ENCODE data around the gene GRIP1.

GRIP1 gene

DNA sequence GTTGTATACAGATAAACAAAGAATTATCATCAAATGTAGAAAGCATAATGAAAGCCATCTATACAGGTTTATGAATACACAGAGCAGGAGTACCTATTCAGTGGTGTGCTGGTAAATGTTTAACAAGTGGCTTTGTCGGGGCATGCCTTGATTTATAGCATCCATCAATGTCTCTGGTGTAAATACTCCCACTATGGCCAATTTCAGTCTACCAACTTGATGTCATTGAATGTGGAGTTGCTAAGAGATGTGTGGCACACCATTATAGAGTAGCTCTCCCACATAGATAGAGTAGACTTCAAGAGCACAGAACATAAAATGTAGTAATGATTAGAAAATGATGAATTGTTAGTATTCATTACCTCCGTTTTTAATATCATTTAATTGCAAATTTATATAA, 9.3 kb downstream of the GRIP1 start:
- Histone ChIP-seq H3K4me3 (ENCODE audit: low read depth, low read length) (no peak overlapping the region), H3K9me3 (no peaks in the 10 kb centered on the region), H3K4me1 (no peaks in the 10 kb centered on the region), H3K36me3 (no peaks in the 10 kb centered on the region), H3K27me3 (no peaks in the 10 kb centered on the region)
- TF ChIP-seq, protein P1, sequence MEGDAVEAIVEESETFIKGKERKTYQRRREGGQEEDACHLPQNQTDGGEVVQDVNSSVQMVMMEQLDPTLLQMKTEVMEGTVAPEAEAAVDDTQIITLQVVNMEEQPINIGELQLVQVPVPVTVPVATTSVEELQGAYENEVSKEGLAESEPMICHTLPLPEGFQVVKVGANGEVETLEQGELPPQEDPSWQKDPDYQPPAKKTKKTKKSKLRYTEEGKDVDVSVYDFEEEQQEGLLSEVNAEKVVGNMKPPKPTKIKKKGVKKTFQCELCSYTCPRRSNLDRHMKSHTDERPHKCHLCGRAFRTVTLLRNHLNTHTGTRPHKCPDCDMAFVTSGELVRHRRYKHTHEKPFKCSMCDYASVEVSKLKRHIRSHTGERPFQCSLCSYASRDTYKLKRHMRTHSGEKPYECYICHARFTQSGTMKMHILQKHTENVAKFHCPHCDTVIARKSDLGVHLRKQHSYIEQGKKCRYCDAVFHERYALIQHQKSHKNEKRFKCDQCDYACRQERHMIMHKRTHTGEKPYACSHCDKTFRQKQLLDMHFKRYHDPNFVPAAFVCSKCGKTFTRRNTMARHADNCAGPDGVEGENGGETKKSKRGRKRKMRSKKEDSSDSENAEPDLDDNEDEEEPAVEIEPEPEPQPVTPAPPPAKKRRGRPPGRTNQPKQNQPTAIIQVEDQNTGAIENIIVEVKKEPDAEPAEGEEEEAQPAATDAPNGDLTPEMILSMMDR (IDR thresholded peaks at IDR 0.05; ENCODE audit: low read depth, low read length), result no peak
- no peak for DNase-seq

DNA sequence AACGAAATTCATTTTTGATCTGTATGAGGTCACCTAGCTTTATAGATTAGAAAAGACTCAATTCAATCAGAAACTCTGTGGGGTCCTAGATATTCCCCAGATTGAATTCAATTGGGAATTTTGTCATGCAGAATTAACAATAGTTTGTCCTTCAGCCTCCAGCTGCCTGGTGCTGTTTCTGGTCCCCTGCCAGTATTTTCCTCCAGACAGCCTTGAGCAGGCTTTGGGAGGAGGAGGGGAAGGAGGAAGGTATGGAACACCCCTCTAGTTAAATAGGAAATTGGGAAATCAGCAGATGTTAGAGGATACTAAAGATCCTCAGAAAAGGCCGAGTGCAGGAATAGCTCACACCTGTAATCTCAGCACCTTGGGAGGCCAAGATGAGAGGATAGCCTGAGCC, 10.6 kb downstream of the GRIP1 start:
- no peaks in the 10 kb centered on the region for H3K4me1 ChIP-seq
- no peak for DNase-seq
- TF ChIP-seq, protein P1 (IDR thresholded peaks at IDR 0.05; ENCODE audit: low read depth, low read length), result no peak

DNA sequence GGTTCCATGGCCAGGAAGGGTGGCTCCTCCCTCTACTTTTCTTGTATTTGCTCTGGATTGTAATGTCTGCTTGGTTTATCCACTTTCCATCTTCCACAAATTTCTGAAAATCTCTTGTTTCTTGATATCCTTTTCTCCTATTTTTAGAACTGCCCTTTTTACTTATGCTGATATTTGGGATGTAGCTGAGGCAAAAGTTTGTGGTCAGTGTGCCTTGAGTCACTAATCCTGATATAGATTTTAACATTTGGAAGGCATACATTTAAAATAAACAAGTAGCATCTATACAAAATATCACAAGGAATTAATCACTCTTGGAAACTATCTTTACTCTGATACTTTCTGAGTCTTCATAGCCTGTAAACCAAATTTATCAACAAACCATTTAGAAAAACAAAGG, 11.0 kb downstream of the GRIP1 start:
- TF ChIP-seq, protein P1 (IDR thresholded peaks at IDR 0.05; ENCODE audit: low read depth, low read length), result no peak
- H3K27me3 ChIP-seq, result no peaks in the 10 kb centered on the region
- H3K4me3 ChIP-seq (ENCODE audit: low read depth, low read length), result no peak overlapping the region
- no peak for DNase-seq
- no peaks in the 10 kb centered on the region for H3K36me3 ChIP-seq
- H3K9me3 ChIP-seq, result no peaks in the 10 kb centered on the region
- H3K4me1 ChIP-seq, result no peaks in the 10 kb centered on the region

More for the DNA sequence above, 10.6 kb downstream of the GRIP1 start:
- no peaks in the 10 kb centered on the region for H3K27me3 ChIP-seq
- no peak overlapping the region for H3K4me3 ChIP-seq (ENCODE audit: low read depth, low read length)
- H3K36me3 ChIP-seq, result no peaks in the 10 kb centered on the region
- H3K9me3 ChIP-seq, result no peaks in the 10 kb centered on the region

DNA sequence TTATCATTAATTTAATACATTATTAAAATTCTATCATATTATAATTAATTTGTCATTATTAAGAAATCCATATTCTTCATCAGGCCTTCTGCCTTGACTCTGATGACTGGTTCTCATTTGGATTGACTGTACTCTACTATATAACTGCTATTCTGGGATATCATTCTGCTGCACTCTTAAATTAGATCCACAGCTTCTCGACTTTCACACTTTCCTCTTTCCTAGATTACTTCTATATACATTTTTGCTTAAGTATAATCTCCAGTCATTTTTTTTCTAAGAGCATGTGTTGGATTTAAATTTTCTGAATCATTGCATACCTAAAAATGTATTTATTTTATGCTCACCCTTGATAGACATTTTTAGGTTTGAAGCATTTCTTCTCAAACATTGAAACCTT, 12.4 kb downstream of the GRIP1 start:
- Histone ChIP-seq H3K4me3 (ENCODE audit: low read depth, low read length) (no peak overlapping the region), H3K27me3 (no peaks in the 10 kb centered on the region), H3K9me3 (no peaks in the 10 kb centered on the region), H3K4me1 (no peaks in the 10 kb centered on the region), H3K36me3 (no peaks in the 10 kb centered on the region)
- TF ChIP-seq, protein P1 (IDR thresholded peaks at IDR 0.05; ENCODE audit: low read depth, low read length), result no peak
- no peak for DNase-seq

DNA sequence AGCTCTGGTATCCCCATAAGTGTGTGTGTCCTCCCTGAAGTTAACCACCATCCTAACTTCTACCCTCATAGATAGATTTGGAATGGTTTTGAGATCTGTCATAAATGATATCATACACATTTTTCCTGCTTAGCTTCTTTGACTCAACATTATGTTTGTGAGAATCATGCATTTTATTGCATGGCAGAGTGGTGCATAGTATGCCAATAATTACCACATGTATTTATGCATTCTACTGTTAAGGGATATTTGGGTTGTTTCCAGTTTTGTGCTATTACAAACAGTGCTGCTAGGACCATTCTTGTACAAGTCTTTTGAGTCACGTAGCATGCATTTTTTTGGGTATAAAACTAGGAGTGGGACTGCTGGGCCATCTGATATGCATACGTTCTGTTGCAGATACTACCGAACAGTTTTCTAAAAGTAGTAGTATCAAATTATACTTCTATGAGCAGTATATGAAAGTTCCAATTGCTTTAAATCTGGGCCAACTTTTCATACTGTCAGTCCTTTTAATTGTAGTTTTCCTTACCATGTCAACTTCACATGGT, 13.4 kb downstream of the GRIP1 start:
- Histone ChIP-seq H3K36me3 (no peaks in the 10 kb centered on the region), H3K9me3 (no peaks in the 10 kb centered on the region), H3K27me3 (no peaks in the 10 kb centered on the region), H3K4me3 (ENCODE audit: low read depth, low read length) (no peak overlapping the region), H3K4me1 (no peaks in the 10 kb centered on the region)
- TF ChIP-seq, protein P1 (IDR thresholded peaks at IDR 0.05; ENCODE audit: low read depth, low read length), result no peak
- DNase-seq, result no peak

DNA sequence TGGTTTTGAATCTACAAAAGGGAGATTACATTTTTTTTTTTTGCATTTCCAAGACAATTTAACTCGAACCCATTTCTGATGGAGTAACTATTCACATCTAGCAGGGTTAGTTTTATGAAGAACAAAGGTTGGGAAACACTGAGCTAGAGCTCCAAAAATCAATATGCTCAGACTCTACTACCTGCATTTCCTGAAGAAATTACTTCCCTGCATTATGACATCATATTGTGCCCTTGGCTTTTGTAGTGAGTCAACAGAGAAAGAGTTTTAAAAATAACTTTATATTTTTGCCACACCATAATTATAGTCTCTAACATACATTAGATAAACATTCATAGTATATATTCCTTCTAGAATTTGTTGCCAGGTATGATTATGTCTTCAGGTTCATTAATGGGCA, 14.8 kb downstream of the GRIP1 start:
- DNase-seq, result no peak
- no peaks in the 10 kb centered on the region for H3K4me1 ChIP-seq
- TF ChIP-seq, protein P1 (IDR thresholded peaks at IDR 0.05; ENCODE audit: low read depth, low read length), result no peak
- no peaks in the 10 kb centered on the region for H3K9me3 ChIP-seq
- no peak overlapping the region for H3K4me3 ChIP-seq (ENCODE audit: low read depth, low read length)
- H3K27me3 ChIP-seq, result no peaks in the 10 kb centered on the region
- no peaks in the 10 kb centered on the region for H3K36me3 ChIP-seq

All from BE2C (cell line).